Aorta (tissue), 5 donors: ENCODE data around the gene ITFG2. TPM values are rescaled to one million over a fixed set of nuclear protein-coding genes. Genes with fewer than 3 reads are reported as not detected.
"Not testable (repeated sequence)": the region's sequence is repeated elsewhere in the genome, so short reads cannot be mapped to it uniquely, and the experiment has no call there.

Experiments used
- ATAC-seq: fragments of 200-7000 bp; cut with Tn5 transposase; one replicate; pipeline ENCODE4 v1.9.1; 2022; ENCODE audit warnings: moderate library complexity; ENCODE audit not compliant: low FRiP score
- DNase-seq, 2 donors: peaks; one replicate each; pipeline ENCODE4 v3.0.0-alpha.2; 2020
- H3K27ac ChIP-seq, 2 donors: one replicate each; pipeline ENCODE4 v1.5.1; 2013; ENCODE audit warnings: low read length in 2 of 2, mild to moderate bottlenecking in 2 of 2, moderate library complexity in 2 of 2, control low read depth in 1 of 2, inconsistent platforms in 1 of 2, low read depth in 1 of 2
- H3K27me3 ChIP-seq, 2 donors: one replicate each; pipeline ENCODE4 v1.6.1; 2013; ENCODE audit warnings: control low read depth in 1 of 2, low read length in 1 of 2, mild to moderate bottlenecking in 1 of 2, moderate library complexity in 1 of 2; ENCODE audit not compliant: insufficient read depth in 2 of 2, control insufficient read depth in 1 of 2
- H3K36me3 ChIP-seq, 2 donors: one replicate each; pipeline ENCODE4 v1.6.1; 2013; ENCODE audit warnings: control low read depth in 1 of 2, low read length in 1 of 2, mild to moderate bottlenecking in 1 of 2; ENCODE audit not compliant: insufficient read depth in 2 of 2, control insufficient read depth in 1 of 2
- H3K4me1 ChIP-seq, 2 donors: one replicate each; pipeline ENCODE4 v1.6.1; 2013; ENCODE audit warnings: low read length in 2 of 2, control low read depth in 1 of 2, mild to moderate bottlenecking in 1 of 2, moderate library complexity in 1 of 2; ENCODE audit not compliant: insufficient read depth in 2 of 2, control insufficient read depth in 1 of 2
- H3K4me3 ChIP-seq, 2 donors: one replicate each; pipeline ENCODE4 v1.5.1; 2013; ENCODE audit warnings: low read length in 2 of 2, control low read depth in 1 of 2, mild to moderate bottlenecking in 1 of 2
- H3K9me3 ChIP-seq: one replicate; pipeline ENCODE4 v1.6.1; 2013; ENCODE audit warnings: mild to moderate bottlenecking, low read length; ENCODE audit not compliant: control insufficient read depth
- WGBS, 2 donors: extraction: QIAGEN DNeasy Blood & Tissue Kit; methylation state at CpG; one replicate each; pipeline ENCODE4 v1.1.7; 2013; 5-methylcytosine and 5-hydroxymethylcytosine counted together
- intact Hi-C, 2 donors: fragments of 100-400 bp; cut with DNase I; formaldehyde crosslinking; loops; one replicate each; pipeline versions ENCODE4 v1.14.2 to v1.15.0; 2022
- polyA plus RNA-seq, 2 donors: library from polyadenylated mRNA; stranded (reverse); fragments of 200-250 nt; gene quantifications; one replicate each; pipeline ENCODE4 v1.2.3, GENCODE V29; 2013
- total RNA-seq, 2 donors: library from RNA; stranded (reverse); fragmentation: NEBNext Ultra II Directional; extraction: Animal tissue kit (Norgen Biotek cat#: 25700); gene quantifications; one replicate each; pipeline ENCODE4 v1.2.1, GENCODE V29; 2021
- donor health status: healthy with polysubstance abuse.
- donor health status: Bipolar disorder and iron deficiency.
- donor health status: DM: no; HTN: no; CAD: no.
- donor health status: DM: no; HTN: no; CAD: no.
- donor health status: DM: yes; HTN: yes; CAD: no.

The ITFG2 gene
- total and polyA plus RNA-seq, 4 donors: 5.9 to 43.7 (median 28.6) TPM

DNA sequence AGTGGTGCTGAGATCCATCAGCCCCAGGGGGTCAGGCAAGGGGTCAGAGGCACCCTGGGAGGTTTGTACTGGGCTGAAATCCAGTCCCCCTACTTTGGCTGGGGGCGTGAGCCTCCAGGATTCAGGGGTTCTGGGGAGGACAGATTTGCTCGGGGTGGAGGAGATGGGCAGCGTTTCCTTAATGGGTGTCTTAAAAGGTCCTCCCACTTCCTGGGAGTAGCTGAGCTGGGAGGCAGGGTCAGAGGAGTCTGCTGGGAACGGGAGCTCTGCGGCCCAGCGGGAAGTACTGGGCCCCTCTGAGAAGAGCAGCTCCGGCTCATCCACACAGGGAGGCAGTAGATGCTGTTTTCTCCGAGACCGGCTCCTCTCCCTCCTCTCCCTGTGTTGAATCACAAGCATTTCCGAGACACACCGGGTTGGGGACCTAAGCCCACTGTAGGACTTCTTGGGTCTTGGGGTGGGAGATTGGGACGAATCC, 46.5 kb downstream of the ITFG2 start:
- no peaks in the 10 kb centered on the region for H3K9me3 ChIP-seq
- no peaks in the 10 kb centered on the region for H3K36me3 ChIP-seq
- H3K27ac ChIP-seq: no peak overlapping the region
- ATAC-seq (no peak), DNase-seq (no peak)
- intact Hi-C loops: loop anchor here in 1 of 2 donors (5.0 kb wide), 1 partner anchor 178 kb away; no protein-coding TSS in a partner anchor
- no peak overlapping the region for H3K4me3 ChIP-seq
- H3K4me1 ChIP-seq: no peaks in the 10 kb centered on the region
- WGBS, 2 donors: 89 to 91% methylated on average over 12 of the region's 12 CpGs
- no peaks in the 10 kb centered on the region for H3K27me3 ChIP-seq

- no peaks in the 10 kb centered on the region for H3K4me1 ChIP-seq
- no peaks in the 10 kb centered on the region for H3K27me3 ChIP-seq
- no peak overlapping the region for H3K4me3 ChIP-seq
- H3K27ac ChIP-seq: no peak overlapping the region
- intact Hi-C loops: no loop called here
- ATAC-seq: no peak
- no peaks in the 10 kb centered on the region for H3K9me3 ChIP-seq
- no peaks in the 10 kb centered on the region for H3K36me3 ChIP-seq
- DNase-seq: no peak
Measured at GRCh38 chr12:2860170-2860569, 47.7 kb downstream of the ITFG2 start.

DNA sequence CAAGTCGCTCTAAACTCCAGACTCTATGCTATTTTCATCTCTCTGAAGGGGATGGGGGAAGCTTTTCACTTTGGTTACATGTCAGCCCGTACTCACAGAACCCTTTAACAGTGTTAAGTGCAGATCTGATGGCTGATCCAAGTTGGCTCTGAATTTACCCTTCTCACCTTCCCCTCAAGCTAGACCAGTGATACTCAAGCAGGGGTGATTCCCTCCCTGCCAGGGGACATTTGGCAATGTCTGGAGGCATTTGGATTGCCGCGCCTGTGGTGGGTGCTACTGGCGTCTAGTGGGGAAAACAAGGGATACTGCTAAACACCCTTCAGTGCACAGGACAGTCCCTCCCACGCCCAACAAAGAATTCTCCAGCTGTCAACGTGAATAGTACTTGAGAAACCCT, 50.4 kb downstream of the ITFG2 start:
- Histone ChIP-seq H3K27me3 (no peaks in the 10 kb centered on the region), H3K36me3 (no peaks in the 10 kb centered on the region), H3K9me3 (no peaks in the 10 kb centered on the region), H3K4me3 (no peak overlapping the region), H3K4me1 (no peaks in the 10 kb centered on the region), H3K27ac (no peak overlapping the region)
- DNase-seq: no peak
- no peak for ATAC-seq
- intact Hi-C loops: no loop called here
- 90 to 91% methylated on average over 7 of the region's 7 CpGs for WGBS, 2 donors

- H3K4me1 ChIP-seq, H3K27ac ChIP-seq, DNase-seq, ATAC-seq, H3K4me3 ChIP-seq, H3K27me3 ChIP-seq, H3K36me3 ChIP-seq, H3K9me3 ChIP-seq, intact Hi-C loops: not testable (repeated sequence)
- 94 to 96% methylated on average over 7 of the region's 7 CpGs for WGBS, 2 donors
Measured at GRCh38 chr12:2863402-2863801, 50.9 kb downstream of the ITFG2 start.

- Histone ChIP-seq H3K4me3 (no peak overlapping the region), H3K27me3 (no peaks in the 10 kb centered on the region), H3K4me1 (no peaks in the 10 kb centered on the region), H3K36me3 (no peaks in the 10 kb centered on the region), H3K9me3 (no peaks in the 10 kb centered on the region), H3K27ac (no peak overlapping the region)
- no peak for ATAC-seq
- no peak for DNase-seq
- intact Hi-C loops: no loop called here
- 95 to 97% methylated on average over 9 of the region's 9 CpGs for WGBS, 2 donors
Measured at GRCh38 chr12:2864198-2864597, 51.7 kb downstream of the ITFG2 start.

DNA sequence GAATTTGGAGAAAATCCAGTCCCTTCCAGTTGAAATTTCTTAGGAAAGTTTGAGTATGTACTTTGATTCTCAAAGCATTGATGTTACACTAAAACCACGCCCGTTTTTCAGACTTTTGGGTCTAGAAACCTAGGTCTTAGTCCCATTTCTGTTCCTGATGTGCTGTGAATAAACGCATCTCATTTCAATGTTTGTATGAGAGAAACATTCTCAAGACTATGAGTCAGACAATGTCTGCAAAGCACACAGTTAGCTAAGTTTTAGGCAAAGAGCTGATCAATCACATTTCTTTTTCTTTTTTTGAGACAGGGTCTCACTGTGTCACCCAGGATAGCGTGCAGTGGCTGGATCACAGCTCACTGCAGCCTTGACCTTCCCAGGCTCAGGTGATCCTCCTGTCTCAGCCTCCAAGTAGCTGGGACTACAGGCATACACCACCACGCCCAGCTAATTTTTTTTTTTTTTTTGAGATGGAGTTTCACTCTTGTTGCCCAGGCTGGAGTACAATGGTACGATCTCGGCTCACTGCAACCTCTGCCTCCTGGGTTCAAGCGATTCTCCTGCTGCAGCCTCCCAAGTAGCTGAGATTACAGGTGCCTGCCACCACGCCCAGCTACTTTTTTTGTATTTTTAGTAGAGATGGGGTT, 56.6 kb downstream of the ITFG2 start:
- intact Hi-C loops, ATAC-seq, H3K4me3 ChIP-seq, H3K4me1 ChIP-seq, H3K27me3 ChIP-seq, H3K36me3 ChIP-seq, H3K27ac ChIP-seq, H3K9me3 ChIP-seq, DNase-seq: not testable (repeated sequence)
- WGBS, 2 donors: 90 to 94% methylated on average over 9 of the region's 9 CpGs

Other genes with a start within 250 kb of the ITFG2 start
- gene FKBP4, start 17.7 kb upstream of the ITFG2 start, total RNA-seq: 10 to 100 TPM; 42.9 to 50.2 TPM
- gene FKBP4, start 17.7 kb upstream of the ITFG2 start, polyA plus RNA-seq: 10 to 100 TPM; 18.2 to 23.8 TPM
- 1 to 10 TPM; 7.8 to 8.1 TPM for gene NRIP2, start 22.4 kb downstream of the ITFG2 start, total RNA-seq
- gene NRIP2, start 22.4 kb downstream of the ITFG2 start, polyA plus RNA-seq: 1 to 10 TPM; 1.8 to 7.9 TPM
- not detected for gene TEX52, start 44.4 kb downstream of the ITFG2 start, total RNA-seq
- gene TEX52, start 44.4 kb downstream of the ITFG2 start, polyA plus RNA-seq: not detected
- 1 to 10 TPM in 1 of 2 donors, under 1 TPM in 1; 0.84 to 1.6 TPM for gene FOXM1, start 64.5 kb downstream of the ITFG2 start, total RNA-seq
- gene FOXM1, start 64.5 kb downstream of the ITFG2 start, polyA plus RNA-seq: 1 to 10 TPM in 1 of 2 donors, under 1 TPM in 1; 0.20 to 6.1 TPM
- 10 to 100 TPM in 1 of 2 donors, 1 to 10 TPM in 1; 7.9 to 12.5 TPM for gene RHNO1, start 64.6 kb downstream of the ITFG2 start, total RNA-seq
- gene RHNO1, start 64.6 kb downstream of the ITFG2 start, polyA plus RNA-seq: 10 to 100 TPM in 1 of 2 donors, 1 to 10 TPM in 1; 5.0 to 11.4 TPM
- gene TULP3, start 78.2 kb downstream of the ITFG2 start, total RNA-seq: 10 to 100 TPM; 22.4 to 35.0 TPM
- 10 to 100 TPM; 10.5 to 26.6 TPM for gene TULP3, start 78.2 kb downstream of the ITFG2 start, polyA plus RNA-seq
- gene TEAD4, start 146.7 kb downstream of the ITFG2 start, total RNA-seq: 10 to 100 TPM; 27.1 to 29.0 TPM
- 10 to 100 TPM in 1 of 2 donors, 1 to 10 TPM in 1; 8.9 to 13.2 TPM for gene TEAD4, start 146.7 kb downstream of the ITFG2 start, polyA plus RNA-seq